Kidney (tissue), 14 donors: Measurements from ENCODE around the gene NKD2. TPM values are rescaled to one million over a fixed set of nuclear protein-coding genes. Genes with fewer than 3 reads are reported as not detected.

Experiments used
- DNase-seq, 5 donors: peaks; one replicate each; pipeline ENCODE4 v3.0.0-alpha.2; 2013 to 2020
- FAIRE-seq: peaks from 2 replicates; lab custom pipeline; 2012; peaks lifted over from hg19 to GRCh38; lab: Jason Lieb, UNC
- H3K27ac ChIP-seq, 2 donors: one replicate each; pipeline ENCODE4 v1.7.0; 2013; ENCODE audit warnings: low read depth in 2 of 2, low read length in 2 of 2, inconsistent platforms in 1 of 2
- H3K27me3 ChIP-seq: one replicate; pipeline ENCODE4 v1.7.1; 2013; ENCODE audit warnings: low read length, inconsistent platforms; ENCODE audit not compliant: control insufficient read depth, insufficient read depth
- H3K36me3 ChIP-seq, 3 donors: one replicate each; pipeline versions ENCODE4 v1.7.0 to v1.7.1; 2013; ENCODE audit warnings: low read length in 3 of 3, control low read depth in 1 of 3, inconsistent platforms in 1 of 3; ENCODE audit not compliant: insufficient read depth in 3 of 3, control insufficient read depth in 2 of 3
- H3K4me1 ChIP-seq, 3 donors: one replicate each; pipeline versions ENCODE4 v1.7.0 to v1.7.1; 2013; ENCODE audit warnings: low read length in 3 of 3, inconsistent platforms in 1 of 3, low read depth in 1 of 3; ENCODE audit not compliant: control insufficient read depth in 2 of 3, insufficient read depth in 2 of 3
- H3K4me3 ChIP-seq, 3 donors: one replicate each; pipeline versions ENCODE4 v1.7.0 to v1.8.1; 2013; ENCODE audit warnings: low read length in 3 of 3, control low read depth in 1 of 3, inconsistent platforms in 1 of 3
- H3K9ac ChIP-seq, 3 donors: one replicate each; pipeline versions ENCODE4 v1.7.0 to v1.7.1; 2013; ENCODE audit warnings: low read length in 3 of 3, control low read depth in 1 of 3, inconsistent platforms in 1 of 3
- H3K9me3 ChIP-seq, 3 donors: one replicate each; pipeline versions ENCODE4 v1.7.0 to v1.7.1; 2013; ENCODE audit warnings: low read length in 3 of 3, control low read depth in 1 of 3, inconsistent platforms in 1 of 3; ENCODE audit not compliant: control insufficient read depth in 2 of 3, insufficient read depth in 1 of 3
- intact Hi-C: fragments of 100-400 bp; cut with DNase I; formaldehyde crosslinking; loops from one replicate; pipeline ENCODE4 v1.11.1; 2022
- polyA plus RNA-seq: library from polyadenylated mRNA; stranded (reverse); fragments of 350-450 nt; fragmentation: Illumina TruSeq; extraction: RNeasy Lipid Tissue Mini Kit (QIAGEN cat#74804); gene quantifications from one replicate; pipeline ENCODE4 v1.2.3, GENCODE V29; 2014; ENCODE audit warnings: low read depth, low replicate concordance; ENCODE audit not compliant: insufficient read depth
- total RNA-seq: library from RNA; stranded (reverse); fragmentation: NEBNext Ultra II Directional; extraction: Animal tissue kit (Norgen Biotek cat#: 25700); gene quantifications from one replicate; pipeline ENCODE4 v1.2.1, GENCODE V29; 2021
- TF ChIP-seq, protein P1 (sequence below): IDR thresholded peaks from 3 replicates; pipeline ENCODE4 v1.5.1; 2012; ENCODE audit warnings: mild to moderate bottlenecking, moderate library complexity, borderline replicate concordance; ENCODE audit not compliant: insufficient read depth; ENCODE audit errors: extremely low read depth
- donor health status: control.
- donor health status: control.
- donor health status: control.
- donor health status: control.
- donor health status: control.
- donor health status: DM: yes; HTN: yes; CAD: no.
- donor health status: Normal renal cell carcinoma (clear cell type).

NKD2 gene
- total and polyA plus RNA-seq, 2 donors from 2014 or later, result 7.9 to 14.1 TPM

GRCh38 chr5:1039706-1040260 lies 31.2 kb downstream of the NKD2 start:
- no peak overlapping the region for H3K4me3 ChIP-seq
- DNase-seq (no peak), FAIRE-seq (no peak)
- H3K9me3 ChIP-seq, result peaks cover 0 to 2% (median 0%) of the 10 kb centered on the region in 3 donors
- TF ChIP-seq, protein P1, sequence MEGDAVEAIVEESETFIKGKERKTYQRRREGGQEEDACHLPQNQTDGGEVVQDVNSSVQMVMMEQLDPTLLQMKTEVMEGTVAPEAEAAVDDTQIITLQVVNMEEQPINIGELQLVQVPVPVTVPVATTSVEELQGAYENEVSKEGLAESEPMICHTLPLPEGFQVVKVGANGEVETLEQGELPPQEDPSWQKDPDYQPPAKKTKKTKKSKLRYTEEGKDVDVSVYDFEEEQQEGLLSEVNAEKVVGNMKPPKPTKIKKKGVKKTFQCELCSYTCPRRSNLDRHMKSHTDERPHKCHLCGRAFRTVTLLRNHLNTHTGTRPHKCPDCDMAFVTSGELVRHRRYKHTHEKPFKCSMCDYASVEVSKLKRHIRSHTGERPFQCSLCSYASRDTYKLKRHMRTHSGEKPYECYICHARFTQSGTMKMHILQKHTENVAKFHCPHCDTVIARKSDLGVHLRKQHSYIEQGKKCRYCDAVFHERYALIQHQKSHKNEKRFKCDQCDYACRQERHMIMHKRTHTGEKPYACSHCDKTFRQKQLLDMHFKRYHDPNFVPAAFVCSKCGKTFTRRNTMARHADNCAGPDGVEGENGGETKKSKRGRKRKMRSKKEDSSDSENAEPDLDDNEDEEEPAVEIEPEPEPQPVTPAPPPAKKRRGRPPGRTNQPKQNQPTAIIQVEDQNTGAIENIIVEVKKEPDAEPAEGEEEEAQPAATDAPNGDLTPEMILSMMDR, result no peak
- H3K9ac ChIP-seq, result no peak overlapping the region
- H3K27me3 ChIP-seq, result no peaks in the 10 kb centered on the region
- intact Hi-C loops, result no loop called here
- no peak overlapping the region for H3K27ac ChIP-seq
- no peaks in the 10 kb centered on the region for H3K4me1 ChIP-seq
- no peaks in the 10 kb centered on the region for H3K36me3 ChIP-seq

DNA sequence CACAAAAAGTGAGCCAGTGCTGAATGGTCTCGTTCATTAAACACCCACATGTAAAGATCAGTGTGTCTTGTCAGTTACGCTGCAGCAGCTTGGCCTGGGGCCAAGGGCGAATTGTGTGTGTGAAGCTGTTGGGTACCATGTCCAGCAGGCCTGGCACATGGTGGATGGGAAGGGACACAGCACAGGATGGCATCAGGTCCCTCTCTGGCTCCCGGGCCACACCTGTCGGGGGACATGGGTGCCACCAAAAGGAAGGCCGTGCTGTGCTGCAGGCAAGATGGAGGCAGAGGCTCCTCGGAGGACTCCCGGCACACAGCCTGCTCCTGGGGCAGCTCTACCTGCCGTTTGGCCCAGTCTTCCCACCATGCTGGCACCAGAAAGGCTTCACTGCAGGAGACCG lies 32.0 kb downstream of the NKD2 start:
- H3K9ac ChIP-seq, result no peak overlapping the region
- TF ChIP-seq, protein P1, result no peak
- no peak for FAIRE-seq
- H3K27me3 ChIP-seq, result no peaks in the 10 kb centered on the region
- no peak overlapping the region for H3K4me3 ChIP-seq
- H3K27ac ChIP-seq, result no peak overlapping the region
- H3K36me3 ChIP-seq, result no peaks in the 10 kb centered on the region
- intact Hi-C loops, result no loop called here
- H3K4me1 ChIP-seq, result no peaks in the 10 kb centered on the region
- peaks cover 0 to 2% (median 0%) of the 10 kb centered on the region in 3 donors for H3K9me3 ChIP-seq
- DNase-seq, result peak in 1 of 5 donors; percentile 59

- FAIRE-seq (no peak), DNase-seq (no peak)
- Histone ChIP-seq H3K4me3 (no peak overlapping the region), H3K36me3 (no peaks in the 10 kb centered on the region), H3K9ac (no peak overlapping the region), H3K4me1 (no peaks in the 10 kb centered on the region), H3K9me3 (peaks cover 0 to 2% (median 0%) of the 10 kb centered on the region in 3 donors), H3K27ac (no peak overlapping the region), H3K27me3 (no peaks in the 10 kb centered on the region)
- intact Hi-C loops, result no loop called here
- TF ChIP-seq, protein P1, result no peak
Measured at GRCh38 chr5:1041225-1042143, 32.9 kb downstream of the NKD2 start.
